ENCODE data around the gene ANXA10. TPM values are rescaled to one million over a fixed set of nuclear protein-coding genes. Genes with fewer than 3 reads are reported as not detected.

ANXA10 gene
- total and polyA plus RNA-seq, 12 donors, result not detected

DNA sequence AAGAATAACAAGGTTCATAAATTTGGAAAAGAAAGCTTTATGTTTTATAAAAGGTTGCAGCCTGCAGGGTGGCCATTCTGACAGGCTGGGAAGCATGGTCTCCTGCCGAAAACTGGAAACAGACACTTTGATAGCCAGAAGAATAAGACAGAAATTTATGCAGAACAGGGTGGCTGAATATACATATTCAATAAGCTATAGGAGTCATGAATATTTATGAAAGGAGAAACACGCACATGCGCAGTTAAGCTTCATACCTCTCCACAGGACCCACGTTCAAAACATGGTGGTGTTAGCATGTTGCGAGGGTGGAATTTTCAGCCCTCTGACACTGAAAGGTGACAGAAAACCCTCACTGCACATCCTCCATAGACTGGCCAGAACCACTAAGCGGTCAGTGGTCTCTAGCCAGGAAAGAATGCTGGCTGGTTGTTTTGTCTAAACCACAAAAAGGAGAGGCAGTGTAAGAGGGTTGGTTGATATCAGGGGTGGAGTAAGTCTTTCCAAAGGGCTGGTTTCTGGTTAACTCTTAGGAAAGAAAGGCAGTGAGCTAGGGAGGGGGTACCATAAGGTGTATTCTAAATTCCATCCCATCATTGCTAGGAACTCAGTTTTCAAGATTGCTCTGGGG lies 58.2 kb downstream of the ANXA10 start:
- H3K4me3 ChIP-seq, result no peak overlapping the region
- DNase-seq, result no peak
- ATAC-seq, result no peak
- peaks cover 0 to 3% (median 0%) of the 10 kb centered on the region in 7 donors for H3K27me3 ChIP-seq
- H3K27ac ChIP-seq, result no peak overlapping the region
- TF ChIP-seq, protein P1, sequence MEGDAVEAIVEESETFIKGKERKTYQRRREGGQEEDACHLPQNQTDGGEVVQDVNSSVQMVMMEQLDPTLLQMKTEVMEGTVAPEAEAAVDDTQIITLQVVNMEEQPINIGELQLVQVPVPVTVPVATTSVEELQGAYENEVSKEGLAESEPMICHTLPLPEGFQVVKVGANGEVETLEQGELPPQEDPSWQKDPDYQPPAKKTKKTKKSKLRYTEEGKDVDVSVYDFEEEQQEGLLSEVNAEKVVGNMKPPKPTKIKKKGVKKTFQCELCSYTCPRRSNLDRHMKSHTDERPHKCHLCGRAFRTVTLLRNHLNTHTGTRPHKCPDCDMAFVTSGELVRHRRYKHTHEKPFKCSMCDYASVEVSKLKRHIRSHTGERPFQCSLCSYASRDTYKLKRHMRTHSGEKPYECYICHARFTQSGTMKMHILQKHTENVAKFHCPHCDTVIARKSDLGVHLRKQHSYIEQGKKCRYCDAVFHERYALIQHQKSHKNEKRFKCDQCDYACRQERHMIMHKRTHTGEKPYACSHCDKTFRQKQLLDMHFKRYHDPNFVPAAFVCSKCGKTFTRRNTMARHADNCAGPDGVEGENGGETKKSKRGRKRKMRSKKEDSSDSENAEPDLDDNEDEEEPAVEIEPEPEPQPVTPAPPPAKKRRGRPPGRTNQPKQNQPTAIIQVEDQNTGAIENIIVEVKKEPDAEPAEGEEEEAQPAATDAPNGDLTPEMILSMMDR (IDR thresholded peaks at IDR 0.05), result no peak
- peaks cover 0 to 7% (median 0%) of the 10 kb centered on the region in 9 donors for H3K4me1 ChIP-seq
- H3K36me3 ChIP-seq, result no peaks in the 10 kb centered on the region
- no peaks in the 10 kb centered on the region for H3K9me3 ChIP-seq
- intact Hi-C loops (cut with DNase I), result loop anchor here in 4 of 10 donors (5.0 to 10.0 kb wide), 4 partner anchors 1126 to 1986 kb away; no protein-coding TSS in a partner anchor
- 85 to 92% methylated on average over 6 of the region's 6 CpGs for WGBS, 2 donors

GRCh38 chr4:168151327-168151726 lies 59.0 kb downstream of the ANXA10 start:
- H3K4me1 ChIP-seq, result peaks cover 0 to 7% (median 0%) of the 10 kb centered on the region in 9 donors
- TF ChIP-seq, protein P1 (IDR thresholded peaks at IDR 0.05), result no peak
- intact Hi-C loops (cut with DNase I), result loop anchor here in 4 of 10 donors (5.0 to 10.0 kb wide), 4 partner anchors 1127 to 1987 kb away; no protein-coding TSS in a partner anchor
- no peaks in the 10 kb centered on the region for H3K9me3 ChIP-seq
- DNase-seq, result no peak
- H3K27ac ChIP-seq, result no peak overlapping the region
- H3K36me3 ChIP-seq, result no peaks in the 10 kb centered on the region
- H3K27me3 ChIP-seq, result peaks cover 0 to 3% (median 0%) of the 10 kb centered on the region in 7 donors
- no peak overlapping the region for H3K4me3 ChIP-seq
- WGBS, 2 donors, result 63 to 76% methylated on average over 3 of the region's 3 CpGs
- ATAC-seq, result no peak

GRCh38 chr4:168152837-168153500 lies 60.6 kb downstream of the ANXA10 start:
- 93% methylated on average over 8 of the region's 8 CpGs for WGBS, 2 donors
- Histone ChIP-seq H3K36me3 (no peaks in the 10 kb centered on the region), H3K9me3 (peaks cover 0 to 9% (median 0%) of the 10 kb centered on the region in 11 donors), H3K4me1 (peaks cover 0 to 7% (median 0%) of the 10 kb centered on the region in 9 donors), H3K27me3 (peaks cover 0 to 3% (median 0%) of the 10 kb centered on the region in 7 donors), H3K4me3 (peak overlapping the region in 2 of 10 donors; percentile 39 to 40), H3K27ac (no peak overlapping the region)
- TF ChIP-seq, protein P1 (IDR thresholded peaks at IDR 0.05), result no peak
- no peak for DNase-seq
- ATAC-seq, result no peak
- intact Hi-C loops (cut with DNase I), result loop anchor here in 4 of 10 donors (5.0 to 10.0 kb wide), 4 partner anchors 1128 to 1988 kb away; no protein-coding TSS in a partner anchor

GRCh38 chr4:168153596-168154440 lies 61.5 kb downstream of the ANXA10 start:
- Histone ChIP-seq H3K9me3 (peaks cover 0 to 15% (median under 1%) of the 10 kb centered on the region in 11 donors), H3K27me3 (peaks cover 0 to 3% (median 0%) of the 10 kb centered on the region in 7 donors), H3K27ac (no peak overlapping the region), H3K4me3 (peak overlapping the region in 8 of 10 donors; percentile 1 to 40 (median 28)), H3K36me3 (no peaks in the 10 kb centered on the region), H3K4me1 (peaks cover 0 to 7% (median 0%) of the 10 kb centered on the region in 9 donors)
- intact Hi-C loops (cut with DNase I), result loop anchor here in 4 of 10 donors (5.0 to 10.0 kb wide), 4 partner anchors 1129 to 1989 kb away; no protein-coding TSS in a partner anchor
- DNase-seq (peak; percentile 63 to 67), ATAC-seq (peak in 6 of 8 donors; percentile 57 to 75 (median 70))
- 2 to 3% methylated on average over 10 of the region's 10 CpGs for WGBS, 2 donors
- TF ChIP-seq, protein P1 (IDR thresholded peaks at IDR 0.05), result peak in 8 of 9 donors; percentile 7 to 74 (median 65)
